GM21717 (cell line): ENCODE measurements around the gene ADARB2.

ENCODE experiments used
- ATAC-seq: cut with Tn5 transposase; IDR thresholded peaks from one replicate; pipeline ENCODE4 v1.9.1; 2021; ENCODE audit warnings: mild to moderate bottlenecking, moderate library complexity; ENCODE audit not compliant: unreplicated experiment

ADARB2 gene

GRCh38 chr10:1308962-1309616, 428.2 kb downstream of the ADARB2 start:
- ATAC-seq, result no peak

- no peak for ATAC-seq
Observed at GRCh38 chr10:1308173-1308961, 429.0 kb downstream of the ADARB2 start.

- ATAC-seq, result no peak
Observed at GRCh38 chr10:1301143-1301542, 436.2 kb downstream of the ADARB2 start.

GRCh38 chr10:1300218-1300617, 437.1 kb downstream of the ADARB2 start:
- no peak for ATAC-seq

- ATAC-seq, result no peak
Observed at GRCh38 chr10:1299041-1299726, 438.1 kb downstream of the ADARB2 start.

- ATAC-seq, result no peak
Observed at GRCh38 chr10:1297566-1298301, 439.6 kb downstream of the ADARB2 start.

GRCh38 chr10:1295756-1296480, 441.4 kb downstream of the ADARB2 start:
- no peak for ATAC-seq

- ATAC-seq, result no peak
Observed at GRCh38 chr10:1294748-1295147, 442.6 kb downstream of the ADARB2 start.

GRCh38 chr10:1293636-1294435, 443.5 kb downstream of the ADARB2 start:
- no peak for ATAC-seq

GRCh38 chr10:1293157-1293556, 444.2 kb downstream of the ADARB2 start:
- no peak for ATAC-seq

- no peak for ATAC-seq
Observed at GRCh38 chr10:1292611-1293031, 444.7 kb downstream of the ADARB2 start.

GRCh38 chr10:1291178-1292090, 445.9 kb downstream of the ADARB2 start:
- ATAC-seq, result no peak

- ATAC-seq, result no peak
Observed at GRCh38 chr10:1290071-1290471, 447.3 kb downstream of the ADARB2 start.

GRCh38 chr10:1289591-1289990, 447.7 kb downstream of the ADARB2 start:
- ATAC-seq, result no peak

GRCh38 chr10:1287971-1288401, 449.3 kb downstream of the ADARB2 start:
- ATAC-seq, result no peak

- no peak for ATAC-seq
Observed at GRCh38 chr10:1287487-1287886, 449.8 kb downstream of the ADARB2 start.

- ATAC-seq, result no peak
Observed at GRCh38 chr10:1284076-1284475, 453.2 kb downstream of the ADARB2 start.

- no peak for ATAC-seq
Observed at GRCh38 chr10:1281405-1281782, 455.9 kb downstream of the ADARB2 start.
